GM15510 (cell line): Measurements from ENCODE around the gene BABAM1.

Source experiments
- POLR2A ChIP-seq: IDR thresholded peaks from 3 replicates; pipeline ENCODE4 v1.6.1; 2011; ENCODE audit warnings: borderline replicate concordance; ENCODE audit not compliant: insufficient read length; ENCODE audit errors: extremely low read depth

Gene BABAM1

GRCh38 chr19:17321655-17322489, 54.6 kb downstream of the BABAM1 start:
- TF ChIP-seq POLR2A, result no peak

GRCh38 chr19:17322854-17323253, 55.6 kb downstream of the BABAM1 start:
- TF ChIP-seq POLR2A, result no peak

GRCh38 chr19:17323300-17323963, 56.2 kb downstream of the BABAM1 start:
- no peak for TF ChIP-seq POLR2A

GRCh38 chr19:17323964-17324332, 56.7 kb downstream of the BABAM1 start:
- TF ChIP-seq POLR2A, result no peak

GRCh38 chr19:17324357-17325114, 57.3 kb downstream of the BABAM1 start:
- TF ChIP-seq POLR2A, result no peak

GRCh38 chr19:17325133-17325532, 57.9 kb downstream of the BABAM1 start:
- no peak for TF ChIP-seq POLR2A

GRCh38 chr19:17325881-17326594, 58.8 kb downstream of the BABAM1 start:
- no peak for TF ChIP-seq POLR2A

- no peak for TF ChIP-seq POLR2A
Measured at GRCh38 chr19:17326595-17326966, 59.3 kb downstream of the BABAM1 start.

- TF ChIP-seq POLR2A, result no peak
Measured at GRCh38 chr19:17327068-17327653, 59.9 kb downstream of the BABAM1 start.

GRCh38 chr19:17327654-17328516, 60.6 kb downstream of the BABAM1 start:
- no peak for TF ChIP-seq POLR2A
